NOMO-1 treated with dmso at 0.1 percent for 144 hours (cell line): ENCODE results near the gene TRMU.
"Not testable (repeated sequence)": the region's sequence is repeated elsewhere in the genome, so short reads cannot be mapped to it uniquely, and the experiment has no call there.

ENCODE experiments used
- DNase-seq: peaks from one replicate; lab custom pipeline; 2025; ENCODE audit not compliant: unreplicated experiment; lab: John Stamatoyannopoulos, UW

TRMU gene

GRCh38 chr22:46382524-46382923 is 47.0 kb downstream of the TRMU start:
- DNase-seq = no peak

GRCh38 chr22:46386312-46386711 is 50.8 kb downstream of the TRMU start:
- DNase-seq = no peak

GRCh38 chr22:46387748-46388147 is 52.2 kb downstream of the TRMU start:
- no peak for DNase-seq

GRCh38 chr22:46388647-46389046 is 53.1 kb downstream of the TRMU start:
- no peak for DNase-seq

- no peak for DNase-seq
Observed at GRCh38 chr22:46389081-46389480, 53.6 kb downstream of the TRMU start.

- DNase-seq = no peak
Observed at GRCh38 chr22:46390105-46390651, 54.7 kb downstream of the TRMU start.

- no peak for DNase-seq
Observed at GRCh38 chr22:46390652-46391301, 55.3 kb downstream of the TRMU start.

- DNase-seq = no peak
Observed at GRCh38 chr22:46391486-46392136, 56.1 kb downstream of the TRMU start.

GRCh38 chr22:46392137-46392844 is 56.8 kb downstream of the TRMU start:
- no peak for DNase-seq

- DNase-seq = no peak
Observed at GRCh38 chr22:46393873-46394272, 58.4 kb downstream of the TRMU start.

- no peak for DNase-seq
Observed at GRCh38 chr22:46394622-46395021, 59.1 kb downstream of the TRMU start.

- DNase-seq = no peak
Observed at GRCh38 chr22:46395145-46395544, 59.6 kb downstream of the TRMU start.

GRCh38 chr22:46397049-46397448 is 61.5 kb downstream of the TRMU start:
- DNase-seq = not testable (repeated sequence)

- DNase-seq = no peak
Observed at GRCh38 chr22:46397514-46397913, 62.0 kb downstream of the TRMU start.

GRCh38 chr22:46397951-46398350 is 62.4 kb downstream of the TRMU start:
- no peak for DNase-seq

- DNase-seq = no peak
Observed at GRCh38 chr22:46399251-46400024, 63.9 kb downstream of the TRMU start.

- no peak for DNase-seq
Observed at GRCh38 chr22:46401370-46401769, 65.9 kb downstream of the TRMU start.

GRCh38 chr22:46402505-46402904 is 67.0 kb downstream of the TRMU start:
- no peak for DNase-seq

- not testable (repeated sequence) for DNase-seq
Observed at GRCh38 chr22:46403880-46404279, 68.4 kb downstream of the TRMU start.

GRCh38 chr22:46405901-46406300 is 70.4 kb downstream of the TRMU start:
- no peak for DNase-seq

GRCh38 chr22:46406349-46406748 is 70.8 kb downstream of the TRMU start:
- no peak for DNase-seq
